Prostate gland (tissue), 2 donors: ENCODE data around the gene PLEKHD1. TPM values are rescaled to one million over a fixed set of nuclear protein-coding genes. Genes with fewer than 3 reads are reported as not detected.
"Not testable (repeated sequence)": the region's sequence is repeated elsewhere in the genome, so short reads cannot be mapped to it uniquely, and the experiment has no call there.

Experiments
- DNase-seq: peaks from one replicate; pipeline ENCODE4 v3.0.0-alpha.2; 2019; ENCODE audit warnings: low spot score
- H3K27ac ChIP-seq, 2 donors: fragments of 200-600 bp; sonication (generic); 2 replicates each; pipeline ENCODE4 v1.5.1; 2017 to 2019
- H3K27me3 ChIP-seq: fragments of 200-600 bp; sonication (generic); replicated peaks from 2 replicates; pipeline ENCODE4 v1.5.1; 2019; ENCODE audit not compliant: insufficient read depth
- H3K36me3 ChIP-seq, 2 donors: fragments of 200-600 bp; sonication (generic); 1 replicate in 1 of 2; 2 replicates in 1 of 2; pipeline versions ENCODE4 v1.5.1 to v1.8.1; 2017 to 2019
- H3K4me1 ChIP-seq: fragments of 200-600 bp; sonication (generic); replicated peaks from 2 replicates; pipeline ENCODE4 v1.5.1; 2019
- H3K4me3 ChIP-seq, 2 donors: fragments of 200-600 bp; sonication (generic); 2 replicates each; pipeline ENCODE4 v1.5.1; 2017 to 2019
- H3K9me3 ChIP-seq: fragments of 200-600 bp; sonication (generic); 2 replicates; pipeline ENCODE4 v1.5.1; 2017
- CTCF ChIP-seq, 4 experiments: fragments of 200-600 bp in 2 of 4; fragments of 450-650 bp in 2 of 4; sonication (generic) in 2 of 4; IDR thresholded peaks; 1 replicate in 3 of 4; 2 replicates in 1 of 4; pipeline ENCODE4 v1.5.1; 2016 to 2019; ENCODE audit warnings: antibody characterized with exemption in 4 of 4, mild to moderate bottlenecking in 2 of 4, moderate library complexity in 2 of 4
- POLR2A ChIP-seq: fragments of 450-650 bp; IDR thresholded peaks from one replicate; pipeline ENCODE4 v1.6.1; 2016; ENCODE audit warnings: antibody characterized with exemption, mild to moderate bottlenecking
- POLR2AphosphoS5 ChIP-seq: sonication (generic); formaldehyde crosslinking; IDR thresholded peaks from one replicate; pipeline ENCODE4 v1.6.1; 2017; ENCODE audit warnings: antibody characterized with exemption
- WGBS: methylation state at CpG from one replicate; pipeline ENCODE4 v1.1.5; 2018; 5-methylcytosine and 5-hydroxymethylcytosine counted together
- intact Hi-C: fragments of 100-400 bp; cut with DNase I; formaldehyde crosslinking; loops from one replicate; pipeline ENCODE4 v1.14.2; 2022
- total RNA-seq, 2 donors: library from RNA; depleted of rRNA; stranded (reverse); fragments of >200 nt; gene quantifications; one replicate each; pipeline ENCODE4 v1.1.0, GENCODE V29; 2016

PLEKHD1 gene
- total RNA-seq, 2 donors from 2014 or later, result 0.27 to 0.40 TPM

- TF ChIP-seq POLR2AphosphoS5, result no peak
- TF ChIP-seq POLR2A, result no peak
- TF ChIP-seq CTCF (IDR thresholded peaks at IDR 0.05), result no peak
- Histone ChIP-seq H3K36me3 (no peaks in the 10 kb centered on the region), H3K27ac (no peak overlapping the region), H3K27me3 (no peaks in the 10 kb centered on the region), H3K4me1 (no peaks in the 10 kb centered on the region), H3K4me3 (no peak overlapping the region), H3K9me3 (no peaks in the 10 kb centered on the region)
- 52% methylated on average over 3 of the region's 3 CpGs for WGBS
- no peak for DNase-seq
- intact Hi-C loops, result no loop called here
These were observed 11.3 kb upstream of the PLEKHD1 start for GRCh38 chr14:69473260-69473659.

GRCh38 chr14:69473946-69474345 is 10.6 kb upstream of the PLEKHD1 start:
- TF ChIP-seq POLR2A (no peak), CTCF (IDR thresholded peaks at IDR 0.05) (no peak), POLR2AphosphoS5 (no peak)
- no peaks in the 10 kb centered on the region for H3K27me3 ChIP-seq
- H3K4me1 ChIP-seq, result no peaks in the 10 kb centered on the region
- intact Hi-C loops, result no loop called here
- no peaks in the 10 kb centered on the region for H3K9me3 ChIP-seq
- no peak for DNase-seq
- H3K27ac ChIP-seq, result no peak overlapping the region
- WGBS, result 91% methylated on average over 3 of the region's 3 CpGs
- no peaks in the 10 kb centered on the region for H3K36me3 ChIP-seq
- H3K4me3 ChIP-seq, result no peak overlapping the region

- H3K4me3 ChIP-seq, result no peak overlapping the region
- WGBS, result 66% methylated on average over 8 of the region's 8 CpGs
- TF ChIP-seq POLR2A, result no peak
- TF ChIP-seq CTCF (IDR thresholded peaks at IDR 0.05), result peak in 2 of 4 experiments; percentile 11 to 28
- H3K9me3 ChIP-seq, result no peaks in the 10 kb centered on the region
- no peak for DNase-seq
- no peaks in the 10 kb centered on the region for H3K36me3 ChIP-seq
- intact Hi-C loops, result no loop called here
- H3K27me3 ChIP-seq, result no peaks in the 10 kb centered on the region
- no peaks in the 10 kb centered on the region for H3K4me1 ChIP-seq
- H3K27ac ChIP-seq, result no peak overlapping the region
These were observed 9.2 kb upstream of the PLEKHD1 start for GRCh38 chr14:69475194-69475818.

- intact Hi-C loops, H3K27me3 ChIP-seq, H3K27ac ChIP-seq, H3K36me3 ChIP-seq, H3K4me3 ChIP-seq, DNase-seq, H3K4me1 ChIP-seq, H3K9me3 ChIP-seq: not testable (repeated sequence)
- WGBS, result 93% methylated on average over 5 of the region's 5 CpGs
These were observed 7.6 kb upstream of the PLEKHD1 start for GRCh38 chr14:69476824-69477450.

GRCh38 chr14:69478055-69478454 is 6.5 kb upstream of the PLEKHD1 start:
- 92% methylated on average over 2 of the region's 2 CpGs for WGBS
- H3K4me1 ChIP-seq, H3K9me3 ChIP-seq, DNase-seq, H3K36me3 ChIP-seq, intact Hi-C loops, H3K27me3 ChIP-seq, H3K4me3 ChIP-seq, H3K27ac ChIP-seq: not testable (repeated sequence)

GRCh38 chr14:69479696-69480095 is 4.8 kb upstream of the PLEKHD1 start:
- TF ChIP-seq POLR2AphosphoS5 (no peak), POLR2A (no peak), CTCF (IDR thresholded peaks at IDR 0.05) (no peak)
- no peak for DNase-seq
- Histone ChIP-seq H3K4me1 (peaks cover 7% of the 10 kb centered on the region), H3K36me3 (no peaks in the 10 kb centered on the region), H3K4me3 (no peak overlapping the region), H3K27ac (no peak overlapping the region), H3K9me3 (no peaks in the 10 kb centered on the region), H3K27me3 (no peaks in the 10 kb centered on the region)
- WGBS, result 97% methylated on average over 5 of the region's 5 CpGs
- intact Hi-C loops, result no loop called here
